HG03135 (cell line): ENCODE data around the gene SUMF1.
"Not testable (repeated sequence)": the region's sequence is repeated elsewhere in the genome, so short reads cannot be mapped to it uniquely, and the experiment has no call there.

Source experiments
- ATAC-seq: cut with Tn5 transposase; IDR thresholded peaks from one replicate; pipeline ENCODE4 v1.9.1; 2021; ENCODE audit warnings: mild to moderate bottlenecking, moderate library complexity; ENCODE audit not compliant: unreplicated experiment

The SUMF1 gene

DNA sequence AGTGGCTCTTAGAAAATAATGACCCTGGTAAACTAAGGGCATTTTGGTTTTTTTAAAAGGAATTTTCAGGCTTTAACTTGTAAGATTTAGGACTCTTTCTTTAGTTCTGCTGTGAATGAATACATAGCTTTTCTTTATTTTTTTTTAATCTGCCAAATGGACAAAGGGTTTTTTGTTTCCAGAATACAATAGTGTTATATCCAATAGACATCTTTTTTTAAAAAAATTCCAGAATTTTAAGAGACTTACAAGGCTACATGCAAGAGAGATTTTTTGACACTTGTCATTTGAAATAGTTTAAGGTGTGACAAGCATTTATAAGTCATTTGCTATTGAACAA lies 125.8 kb downstream of the SUMF1 start:
- ATAC-seq: no peak

DNA sequence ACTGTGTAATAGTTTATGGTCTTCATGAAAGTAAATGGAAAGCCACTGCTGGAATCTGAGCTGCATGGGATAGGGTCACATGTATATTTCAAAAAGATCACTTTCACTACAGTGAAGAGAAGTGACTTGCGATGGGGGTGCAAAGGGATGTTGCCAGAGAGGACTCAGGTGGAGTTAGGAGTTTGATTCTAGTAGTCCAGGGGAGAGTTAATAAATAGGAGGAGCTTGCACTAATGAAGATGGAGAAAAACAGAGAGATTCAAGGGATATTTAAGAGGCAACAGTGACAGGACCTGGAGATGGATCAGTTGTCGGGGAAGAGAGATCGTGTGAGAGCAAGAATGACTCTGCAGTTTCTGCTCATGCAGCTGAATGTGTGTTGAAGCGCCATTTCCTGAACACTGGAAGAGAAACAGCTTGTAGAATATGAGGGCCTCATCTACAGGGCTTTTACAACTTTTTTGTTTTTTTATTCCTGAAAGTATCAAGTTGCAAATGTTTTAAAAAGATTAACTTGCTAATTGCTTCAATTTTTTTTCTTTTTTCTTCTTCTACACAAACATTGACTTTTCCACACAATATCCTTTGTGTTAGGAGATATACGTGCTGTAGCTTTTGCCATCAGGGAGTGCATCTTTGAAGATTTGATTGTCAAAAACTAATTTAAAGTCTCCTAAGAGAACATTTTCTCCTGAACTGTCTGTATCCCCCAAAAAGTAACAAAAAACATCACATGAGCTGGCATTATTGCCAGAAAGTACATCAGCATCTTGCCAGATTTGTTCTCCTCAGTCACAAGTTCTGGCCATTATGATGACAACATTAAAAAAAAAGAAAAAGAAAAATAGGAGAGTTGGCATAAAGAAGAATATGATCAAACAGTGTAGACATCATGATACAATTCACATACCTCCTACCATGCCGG lies 126.4 kb downstream of the SUMF1 start:
- ATAC-seq: no peak

DNA sequence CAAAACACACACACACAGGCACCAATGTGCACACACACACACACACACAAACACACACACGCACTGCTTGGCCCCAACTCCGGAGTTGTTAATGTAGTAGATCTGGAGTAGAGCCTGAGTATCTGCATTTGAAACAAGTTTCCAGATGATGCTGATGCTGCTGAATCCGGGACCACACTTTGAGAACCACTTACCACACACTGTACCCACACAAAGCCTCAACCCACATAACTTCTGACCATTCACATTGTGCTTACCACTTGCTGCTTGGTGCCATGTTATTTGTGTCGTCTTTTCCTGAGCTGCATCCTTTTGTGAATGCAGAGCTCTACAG lies 127.0 kb downstream of the SUMF1 start:
- ATAC-seq: no peak

DNA sequence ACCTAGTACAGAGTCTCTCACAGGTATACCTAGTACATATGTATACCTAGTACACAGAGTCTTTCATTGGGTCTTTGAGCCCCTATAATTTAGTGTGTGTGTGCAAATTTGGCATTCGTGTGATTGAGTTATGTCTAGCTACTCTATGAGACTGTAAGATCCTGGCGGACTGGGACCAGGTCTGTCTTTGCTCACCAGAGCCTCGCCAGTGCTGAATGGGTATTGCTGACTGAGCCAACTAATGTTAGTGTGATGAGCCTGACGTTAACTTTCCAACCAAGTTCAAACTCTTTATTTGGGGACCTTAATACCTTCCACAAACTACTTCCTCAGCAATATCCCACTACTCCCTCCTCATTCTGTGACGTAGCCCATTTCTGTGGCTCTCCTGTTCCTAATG lies 128.3 kb downstream of the SUMF1 start:
- no peak for ATAC-seq

DNA sequence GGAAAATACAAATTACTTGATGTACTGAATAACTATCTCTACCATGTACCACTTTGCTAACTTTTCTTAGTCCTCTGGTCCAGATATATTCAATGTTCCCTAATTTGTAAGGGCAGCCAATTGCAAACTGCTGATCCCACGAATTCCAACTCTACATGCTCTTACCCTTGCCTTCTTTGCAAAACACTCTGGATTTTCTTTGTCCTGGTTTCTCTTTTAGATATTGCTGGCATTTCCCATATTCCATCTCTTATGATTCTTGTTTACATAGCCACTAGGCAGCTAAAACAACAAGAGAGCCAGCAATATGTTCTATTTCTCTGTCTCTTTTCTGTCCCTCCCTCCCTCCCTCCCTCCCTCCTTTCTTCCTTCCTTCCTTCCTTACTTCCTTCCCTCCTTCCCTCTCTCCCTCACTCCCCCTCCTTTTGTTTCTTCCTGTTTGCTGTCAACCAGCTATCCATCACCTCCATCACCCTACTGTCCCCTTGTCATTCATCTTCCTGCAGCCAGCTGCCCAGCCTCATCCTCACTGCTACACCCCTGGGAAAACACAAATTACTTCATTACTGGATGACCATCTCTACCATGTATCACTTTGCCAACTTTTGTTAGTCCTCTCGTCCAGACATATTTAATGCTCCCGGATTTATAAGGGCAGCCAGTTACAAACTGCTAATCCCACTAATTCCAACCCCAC lies 130.1 kb downstream of the SUMF1 start:
- ATAC-seq: no peak

DNA sequence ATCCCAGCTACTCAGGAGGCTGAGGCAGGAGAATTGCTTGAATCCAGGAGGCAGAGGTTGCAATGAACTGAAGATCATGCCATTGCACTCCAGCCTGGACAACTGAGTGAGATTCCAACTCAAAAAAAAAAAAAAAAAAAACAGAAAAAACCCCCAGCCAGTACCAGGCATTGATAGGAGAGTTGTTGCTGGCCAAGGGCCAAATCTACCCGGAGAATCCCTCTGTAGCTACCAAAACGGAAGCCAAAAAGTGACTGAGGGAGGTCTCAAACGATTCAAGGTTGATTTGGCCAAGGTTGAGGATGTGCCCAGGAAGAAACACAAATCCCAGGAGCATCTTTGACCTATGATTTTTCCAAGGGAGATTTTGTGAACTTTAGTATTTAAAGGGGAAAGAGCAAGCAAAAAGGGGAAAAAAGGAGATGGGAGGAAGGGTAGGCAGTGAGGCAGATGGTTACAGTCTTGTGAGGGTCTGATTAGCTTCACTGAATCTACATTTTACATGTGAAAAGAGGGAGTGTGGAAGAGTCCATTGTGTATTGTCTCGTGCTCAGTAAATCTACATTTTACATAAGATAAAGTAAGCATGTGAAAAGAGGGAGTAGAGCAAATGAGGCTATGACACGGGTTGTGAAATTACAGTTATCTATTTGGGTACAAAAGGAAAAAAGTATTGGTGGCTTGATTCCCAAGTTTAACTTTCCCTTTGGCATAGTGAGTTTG lies 131.1 kb downstream of the SUMF1 start:
- no peak for ATAC-seq

DNA sequence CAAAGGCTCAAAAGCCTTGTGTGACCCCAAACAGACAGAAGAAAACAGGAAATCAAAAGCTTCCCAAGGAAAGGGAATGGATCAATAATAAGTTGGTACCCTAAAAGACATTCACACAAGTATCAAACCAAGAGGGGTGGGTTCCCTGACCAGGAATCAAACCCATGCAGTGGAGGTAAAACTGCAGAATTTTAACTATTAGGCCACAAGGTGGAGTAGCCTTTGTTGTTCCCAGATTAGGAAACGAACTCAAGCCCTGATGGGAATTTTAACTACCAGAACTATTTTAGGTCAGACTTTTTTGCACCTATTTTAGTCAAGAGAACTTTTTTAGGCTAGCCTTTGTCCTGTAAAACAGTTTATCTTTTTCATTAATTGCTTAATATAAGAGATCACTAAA lies 132.5 kb downstream of the SUMF1 start:
- ATAC-seq: no peak

DNA sequence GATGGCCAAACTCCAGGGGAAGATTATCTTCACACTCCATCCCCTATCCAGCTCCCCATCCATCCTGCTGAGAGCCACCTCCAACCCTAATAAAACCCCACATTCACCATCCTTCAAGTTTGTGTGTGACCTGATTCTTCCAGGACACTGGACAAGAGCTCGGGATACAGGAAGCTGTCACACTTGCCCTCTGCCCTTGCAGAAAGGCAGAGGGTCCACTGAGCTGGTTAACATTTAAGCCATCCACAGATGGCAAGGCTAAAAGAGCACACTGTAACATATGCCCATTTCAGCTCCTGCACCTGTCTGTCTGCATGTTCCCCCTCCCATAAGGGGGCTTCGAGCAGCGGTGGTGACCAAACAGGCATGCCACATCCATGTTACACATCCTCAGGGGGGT lies 134.1 kb downstream of the SUMF1 start:
- ATAC-seq: no peak

DNA sequence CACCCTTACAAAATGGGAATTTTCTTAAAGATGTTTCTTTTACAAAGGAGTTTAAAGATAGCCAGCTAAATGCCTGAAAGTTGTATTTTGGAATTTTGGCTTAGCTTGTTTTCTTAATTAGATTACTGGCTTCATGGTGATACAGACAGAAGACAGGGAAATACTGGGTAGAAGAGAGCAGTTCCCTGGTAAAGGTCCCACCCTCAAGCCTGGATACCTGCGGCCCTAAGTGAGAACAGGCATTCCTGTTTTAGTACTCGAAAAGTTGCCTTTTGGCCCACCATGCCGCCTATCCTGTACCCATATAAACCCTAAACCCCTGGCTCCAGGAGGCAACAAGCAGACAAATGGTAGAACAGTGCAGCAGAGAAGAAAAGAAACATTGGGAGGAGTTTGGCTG lies 134.5 kb downstream of the SUMF1 start:
- ATAC-seq: no peak

DNA sequence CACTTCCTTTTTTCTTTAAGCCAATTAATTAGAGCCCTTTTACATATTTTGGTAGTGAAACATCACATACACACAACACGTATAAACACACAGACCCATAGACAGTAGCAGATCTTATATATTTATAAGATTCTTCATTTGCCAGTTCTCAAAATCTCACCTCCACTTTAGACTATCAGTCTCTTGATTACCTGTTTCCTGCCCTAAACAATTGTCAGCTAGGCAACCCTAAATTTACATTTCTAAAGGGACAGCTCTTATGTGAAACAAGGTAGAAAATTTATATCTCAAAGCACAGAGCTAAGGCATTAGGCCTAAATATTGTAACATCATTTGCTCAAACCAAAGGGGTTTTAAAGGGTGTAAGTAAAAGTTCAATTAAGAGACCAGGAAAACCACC lies 135.0 kb downstream of the SUMF1 start:
- ATAC-seq: no peak

DNA sequence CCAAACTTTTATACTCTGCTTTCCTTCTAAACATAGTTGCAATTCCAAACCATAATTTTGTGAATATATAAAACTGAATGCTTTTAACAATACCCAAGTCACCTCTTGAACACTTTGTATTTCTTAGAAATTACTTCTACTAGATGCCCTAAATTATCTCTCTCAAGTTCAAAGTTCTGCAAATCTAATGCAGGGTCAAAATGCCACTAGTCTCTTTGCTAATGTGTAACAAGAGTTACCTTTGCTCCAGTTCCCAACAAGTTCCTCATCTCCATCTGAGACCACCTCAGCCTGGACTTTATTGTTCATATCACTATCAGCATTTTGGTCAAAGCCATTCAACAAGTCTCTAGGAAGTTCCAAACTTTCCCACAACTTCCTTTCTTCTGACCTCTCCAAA lies 137.3 kb downstream of the SUMF1 start:
- ATAC-seq: not testable (repeated sequence)

DNA sequence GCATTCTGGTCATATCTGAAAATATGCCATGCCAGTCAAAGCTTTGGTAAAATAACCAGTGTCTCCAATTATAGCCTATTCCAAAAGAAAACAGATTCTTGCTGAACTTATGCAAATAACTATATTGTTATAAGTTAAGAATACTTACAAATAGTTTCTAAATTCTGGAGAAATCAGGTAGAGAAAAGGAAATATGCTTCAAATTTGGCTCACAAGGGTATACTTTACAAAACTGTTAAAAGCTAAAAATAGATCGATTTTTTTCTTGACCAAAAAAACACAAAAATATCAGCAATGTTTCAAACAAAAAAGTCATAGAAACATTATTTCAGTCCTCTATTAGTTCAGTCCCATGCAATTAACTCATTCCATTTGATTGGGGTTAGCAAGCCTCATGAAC lies 140.2 kb downstream of the SUMF1 start:
- no peak for ATAC-seq

DNA sequence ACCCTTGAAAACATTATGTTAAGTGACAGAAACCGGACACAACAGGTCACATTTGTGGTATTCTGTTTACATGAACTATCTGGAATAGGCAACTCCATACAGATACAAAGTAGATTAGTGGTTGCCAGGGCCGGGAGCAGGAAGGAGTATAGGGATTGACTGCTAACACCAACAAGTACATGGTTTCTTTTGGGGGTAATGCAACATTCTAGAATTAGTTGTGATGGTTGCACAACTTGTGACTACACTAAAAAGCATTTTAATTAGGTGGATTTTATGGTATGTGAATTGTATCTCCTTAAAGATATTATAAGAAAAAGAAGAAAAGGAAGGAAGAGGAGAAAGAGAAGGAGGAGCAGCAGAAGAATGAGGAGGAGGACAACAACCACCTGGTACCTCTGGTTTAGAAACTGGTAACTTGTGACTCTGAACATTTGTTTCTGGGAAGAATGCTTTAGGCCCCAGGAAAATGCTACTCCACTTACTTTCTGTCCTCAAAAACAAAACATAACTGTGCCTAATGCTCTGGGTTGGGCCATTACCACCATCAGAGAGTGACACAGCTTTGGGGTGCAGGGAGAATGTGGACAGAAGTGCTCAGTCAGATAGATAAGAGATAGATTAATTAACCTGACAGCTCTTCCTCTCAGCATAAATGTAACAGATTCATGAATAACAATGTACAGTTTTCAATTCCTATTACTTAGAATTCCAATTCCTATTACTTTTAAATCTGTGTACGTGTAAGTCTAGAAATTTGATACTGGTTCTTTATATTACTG lies 143.6 kb downstream of the SUMF1 start:
- ATAC-seq: no peak

DNA sequence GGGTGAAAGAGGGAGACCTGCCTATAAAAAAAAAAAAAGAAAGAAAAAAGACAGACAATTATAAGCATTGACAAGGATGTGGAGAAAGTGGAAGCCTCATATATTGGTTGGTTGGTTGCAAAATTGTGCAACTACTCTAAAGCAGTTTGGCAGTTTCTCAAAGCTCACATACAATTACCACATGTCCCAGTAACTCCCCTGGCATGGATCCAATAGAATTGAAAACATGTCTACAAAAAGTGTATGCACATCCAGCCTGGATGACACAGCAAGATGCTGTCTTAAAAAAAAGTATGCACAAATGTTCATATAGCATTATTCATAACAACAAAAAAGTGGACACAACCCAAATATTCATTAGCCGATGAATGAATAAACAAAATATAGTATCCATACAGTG lies 144.4 kb downstream of the SUMF1 start:
- no peak for ATAC-seq

DNA sequence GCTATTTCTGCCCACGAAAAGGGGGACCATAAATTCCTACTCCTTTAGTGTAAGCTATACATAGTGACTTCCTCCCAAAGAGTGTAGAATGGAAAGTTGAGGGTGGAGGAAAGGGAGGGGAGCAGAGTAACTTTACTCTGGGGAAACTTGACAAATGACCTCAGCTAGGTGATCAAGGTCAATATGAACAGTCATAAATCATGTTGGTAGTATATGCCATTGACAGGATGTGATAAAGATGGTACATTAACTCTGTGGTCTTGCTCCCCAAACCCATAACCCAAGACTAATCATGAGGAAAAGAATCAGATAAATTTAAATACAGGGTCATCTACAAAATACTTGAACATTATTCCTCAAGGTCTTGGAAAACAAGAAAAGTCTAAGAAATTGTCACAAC lies 145.3 kb downstream of the SUMF1 start:
- ATAC-seq: no peak

DNA sequence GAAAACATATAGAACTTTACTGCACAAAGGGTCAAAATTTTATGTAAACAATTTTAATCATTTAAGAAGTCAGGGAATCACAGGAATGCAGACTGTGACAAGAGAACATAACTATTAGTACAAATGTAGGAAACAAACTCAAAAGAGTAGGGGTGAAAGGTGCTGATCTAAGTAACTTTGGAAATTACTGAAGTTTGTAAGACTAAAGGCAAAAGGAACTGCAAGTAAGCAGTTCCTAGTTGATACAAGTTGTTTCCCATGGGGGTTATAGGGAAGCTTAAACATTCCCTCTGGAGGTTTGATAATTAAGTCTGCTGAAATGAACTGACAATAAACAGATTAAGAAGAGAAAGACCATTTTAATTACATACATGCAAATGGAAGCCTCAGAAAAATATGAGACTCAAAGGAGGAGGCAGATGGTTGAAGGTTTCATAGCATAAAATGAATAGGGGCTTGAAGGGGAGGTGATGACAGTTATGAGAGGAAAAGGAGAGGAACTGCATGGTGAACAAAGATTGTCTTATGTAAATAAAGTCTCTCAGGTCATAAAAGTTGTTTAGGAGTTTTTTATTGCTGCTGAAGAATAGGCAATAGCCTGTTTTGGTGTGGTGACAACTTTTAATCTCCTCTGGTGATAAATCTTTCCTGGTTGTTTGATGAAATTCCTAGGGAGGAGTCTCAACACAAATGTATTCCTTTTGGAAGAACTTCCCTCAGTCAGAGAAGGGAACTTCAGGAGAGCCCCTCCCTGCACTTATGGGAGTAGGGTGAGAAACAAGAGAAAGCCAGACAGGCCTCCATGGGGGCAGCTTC lies 146.8 kb downstream of the SUMF1 start:
- no peak for ATAC-seq

DNA sequence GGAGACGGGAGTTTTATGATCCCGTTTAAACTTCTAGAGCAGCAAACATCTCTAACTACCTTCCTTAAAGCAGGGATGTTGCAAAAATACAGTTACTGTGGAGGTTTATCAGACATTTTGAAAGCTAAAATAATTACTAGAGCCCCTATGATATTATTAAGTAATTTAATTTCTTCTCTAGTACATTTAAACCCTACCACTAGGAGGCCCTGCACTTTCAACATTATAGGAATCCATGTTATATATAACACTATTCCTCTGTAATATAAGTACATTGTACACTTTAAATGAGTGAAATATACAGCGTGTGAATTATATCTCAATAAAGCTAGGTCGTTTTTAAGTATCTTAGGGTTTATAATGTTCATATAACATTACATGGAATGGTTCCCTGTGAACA lies 152.4 kb downstream of the SUMF1 start:
- ATAC-seq: no peak

DNA sequence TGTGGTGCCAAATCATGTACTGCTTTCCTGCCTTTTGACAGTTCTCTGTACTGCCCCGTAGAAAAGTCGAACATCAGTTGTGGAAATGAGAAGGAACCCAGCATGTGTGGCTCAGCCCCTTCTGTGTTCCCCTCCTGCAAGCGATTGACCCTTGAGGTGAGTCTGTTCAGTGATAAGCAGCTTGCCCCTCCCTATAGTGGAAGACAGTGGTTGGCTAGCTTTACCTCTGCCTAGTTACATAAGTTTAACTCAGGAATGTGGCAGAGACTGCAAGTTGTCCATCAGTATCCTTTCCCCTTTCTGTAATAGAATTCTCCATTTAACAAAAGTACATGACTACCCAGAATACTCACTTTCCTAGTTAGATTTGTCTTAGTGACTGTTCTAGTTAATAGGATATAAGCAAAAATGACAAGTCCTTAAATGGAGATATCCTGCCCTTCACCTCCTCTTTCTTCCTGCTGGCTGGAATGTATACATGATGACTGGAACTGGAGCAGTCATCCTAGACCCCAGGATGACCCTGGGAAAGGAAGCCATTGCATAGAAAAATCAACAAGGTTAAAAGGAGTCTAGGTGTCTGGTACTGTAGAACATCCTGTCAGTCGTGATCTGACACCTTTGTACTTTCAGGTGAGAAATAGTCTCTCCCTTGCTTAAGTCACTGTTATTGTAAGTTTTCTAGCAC lies 153.3 kb downstream of the SUMF1 start:
- no peak for ATAC-seq

DNA sequence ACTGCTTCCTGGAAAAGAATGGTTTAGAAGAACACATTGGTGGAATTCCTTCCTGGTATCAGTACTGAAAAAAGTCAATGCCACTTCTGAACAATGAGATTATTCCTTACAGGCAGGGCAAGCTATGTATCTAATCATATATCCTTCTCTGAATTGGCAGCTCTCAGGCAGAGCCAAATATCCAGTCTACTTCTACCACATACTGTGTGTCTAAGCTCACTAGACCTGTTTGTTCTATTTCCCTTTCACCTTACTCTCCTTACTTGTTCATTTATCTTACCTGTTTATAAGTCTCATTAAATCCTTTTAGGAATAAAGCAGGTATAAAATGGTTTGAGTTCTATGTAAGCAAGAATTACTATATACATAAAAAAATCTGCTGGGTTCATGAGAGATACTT lies 155.6 kb downstream of the SUMF1 start:
- ATAC-seq: no peak
